ENCODE results near the gene SLC12A2.

The SLC12A2 gene

GRCh38 chr5:128172102-128172501 is 88.5 kb downstream of the SLC12A2 start:
- no peak for DNase-seq

GRCh38 chr5:128174951-128175350 is 91.4 kb downstream of the SLC12A2 start:
- no peak for DNase-seq

- DNase-seq, result no peak
These were observed 108.8 kb downstream of the SLC12A2 start for GRCh38 chr5:128192368-128192767.

- no peak for DNase-seq
These were observed 110.3 kb downstream of the SLC12A2 start for GRCh38 chr5:128193665-128194390.

DNA sequence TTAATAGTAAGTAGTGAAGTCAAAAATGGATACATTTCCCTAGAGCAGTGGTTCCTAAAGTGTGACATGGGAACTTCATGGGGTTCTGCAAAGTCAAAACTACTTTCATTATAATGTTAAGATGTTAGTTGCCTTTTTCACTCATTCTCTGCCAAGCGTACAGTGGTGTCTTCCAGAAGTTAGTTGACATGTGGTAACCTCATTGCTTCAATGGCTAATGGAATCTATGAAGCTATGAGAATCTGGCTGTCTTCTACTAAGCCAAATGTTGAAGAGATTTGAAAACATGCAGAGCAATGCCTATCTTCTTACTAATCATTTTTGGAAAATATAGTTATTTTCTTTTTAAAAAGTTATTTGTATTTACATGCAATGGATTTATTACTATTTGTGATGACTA is 111.8 kb downstream of the SLC12A2 start:
- no peak for DNase-seq

- no peak for DNase-seq
These were observed 112.5 kb downstream of the SLC12A2 start for GRCh38 chr5:128196080-128196479.

- no peak for DNase-seq
These were observed 113.2 kb downstream of the SLC12A2 start for GRCh38 chr5:128196791-128197190.

DNA sequence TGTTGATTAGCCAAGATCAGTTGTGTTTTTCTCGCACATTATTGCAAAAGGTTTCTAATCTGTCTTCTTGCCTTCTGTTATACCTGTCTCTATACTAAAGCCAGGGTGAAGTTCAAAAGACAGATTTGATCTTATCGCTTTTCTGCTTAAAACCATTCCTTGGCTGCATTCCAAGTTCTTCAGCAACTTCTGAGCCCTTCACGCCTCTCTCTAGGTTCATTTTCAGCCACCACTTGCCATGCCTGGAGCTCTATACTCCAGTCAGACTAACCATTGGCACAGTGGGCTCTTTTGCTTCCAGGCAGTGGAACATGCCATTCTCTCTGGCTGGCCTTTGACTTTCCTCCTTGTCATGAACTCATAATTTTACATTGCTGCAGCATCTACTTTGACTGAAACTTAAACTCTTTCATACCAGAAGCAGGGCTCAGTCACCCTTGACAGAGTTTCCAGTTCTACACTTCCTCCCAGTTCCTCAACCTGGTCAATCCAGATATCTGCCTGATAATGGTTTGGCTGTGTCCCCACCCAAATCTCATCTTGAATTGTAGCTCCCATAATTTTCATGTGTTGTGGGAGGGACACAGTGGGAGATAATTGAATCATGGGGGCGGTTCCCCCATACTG is 114.4 kb downstream of the SLC12A2 start:
- DNase-seq, result no peak

GRCh38 chr5:128199104-128199503 is 115.5 kb downstream of the SLC12A2 start:
- DNase-seq, result no peak

DNA sequence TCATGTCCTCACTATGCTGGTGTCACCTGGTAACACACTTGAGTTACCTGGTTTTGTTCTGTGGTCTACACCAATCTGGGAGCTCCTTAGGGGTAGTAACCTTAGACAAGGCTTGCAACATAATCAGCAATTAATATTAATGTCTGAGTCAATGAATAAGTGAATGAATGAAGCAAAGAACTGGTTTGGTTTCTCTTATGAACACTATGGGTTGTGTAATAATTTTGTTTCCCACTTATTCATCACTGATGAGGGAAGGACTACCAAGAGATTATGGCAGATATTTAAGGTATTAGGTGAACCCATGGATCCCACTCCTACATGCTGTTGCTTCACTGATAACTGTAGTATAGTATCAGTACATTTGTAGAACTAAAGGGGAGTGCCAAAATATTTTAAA is 116.0 kb downstream of the SLC12A2 start:
- DNase-seq, result no peak

DNA sequence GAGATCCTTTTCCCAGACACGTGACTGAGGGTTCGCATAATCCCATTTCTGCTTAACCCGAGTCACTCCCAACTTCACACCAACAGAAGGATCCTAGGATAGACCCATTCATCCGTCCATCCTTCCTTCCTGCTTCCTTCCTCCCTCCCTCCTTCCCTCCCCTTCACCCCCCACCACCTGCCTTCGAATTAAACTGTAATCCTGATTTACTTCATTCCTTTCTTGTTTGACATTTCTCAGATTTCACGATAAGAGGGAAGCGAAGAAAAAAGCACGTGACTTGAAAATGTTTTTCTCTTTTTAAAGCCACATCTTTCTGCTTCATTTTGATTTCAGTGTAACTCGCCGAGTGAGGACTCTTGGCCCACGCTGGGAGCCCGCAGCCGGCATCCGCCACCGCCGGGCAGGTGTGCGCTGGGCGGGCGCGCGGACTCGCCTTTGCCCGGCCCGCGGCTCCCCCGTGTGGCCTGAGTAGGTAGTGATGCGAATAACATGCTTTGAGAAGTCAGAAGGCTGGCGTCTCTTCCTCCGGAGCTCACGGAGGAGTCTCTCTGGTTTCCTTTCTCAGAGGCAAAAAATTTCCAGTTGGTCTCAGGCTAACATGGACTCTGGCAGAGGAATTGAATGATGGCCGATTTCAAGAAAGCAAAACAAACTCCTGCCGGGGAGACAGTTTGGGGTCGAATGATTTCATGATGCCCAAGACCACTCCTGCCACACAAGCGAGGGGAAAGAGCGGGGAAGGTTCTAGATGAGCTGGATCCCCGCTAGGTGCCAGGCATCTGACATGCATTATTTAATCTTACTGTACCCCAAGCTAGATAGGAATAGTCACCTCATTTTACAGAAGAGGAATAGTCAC is 117.7 kb downstream of the SLC12A2 start:
- DNase-seq, result peak; percentile 36

GRCh38 chr5:128202320-128202719 is 118.8 kb downstream of the SLC12A2 start:
- no peak for DNase-seq

- DNase-seq, result no peak
These were observed 124.9 kb downstream of the SLC12A2 start for GRCh38 chr5:128208436-128208835.

DNA sequence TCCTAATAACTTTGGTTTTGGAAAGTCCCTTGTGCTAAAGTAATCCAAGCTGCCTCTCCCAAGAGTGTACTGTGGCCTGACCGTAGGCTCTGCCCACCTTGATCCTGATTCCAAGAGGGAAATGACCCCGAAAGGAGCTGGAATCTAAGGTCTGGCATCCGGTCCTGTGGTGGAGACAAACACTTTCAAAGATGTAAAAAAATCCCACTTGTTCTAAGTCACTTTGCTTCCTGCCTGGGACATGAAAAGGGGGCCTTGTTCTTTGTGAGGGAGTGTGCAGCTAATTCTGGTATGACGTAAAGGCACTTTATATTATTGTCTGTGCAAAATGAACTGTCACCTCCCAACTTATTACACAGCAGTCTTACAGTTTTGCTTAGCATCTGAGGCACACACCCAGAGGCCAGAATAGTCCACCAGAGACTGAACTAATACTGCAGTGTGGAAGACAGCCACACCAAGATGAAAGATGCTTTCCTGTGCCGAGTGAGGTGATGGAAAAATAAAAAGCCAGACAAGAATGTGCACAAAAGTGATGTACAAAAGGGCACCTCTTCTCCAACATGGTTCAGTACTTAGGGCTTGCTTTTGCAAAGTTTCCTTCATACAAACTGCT is 128.7 kb downstream of the SLC12A2 start:
- DNase-seq, result no peak

- DNase-seq, result peak; percentile 27
These were observed 129.8 kb downstream of the SLC12A2 start for GRCh38 chr5:128213340-128213739.

DNA sequence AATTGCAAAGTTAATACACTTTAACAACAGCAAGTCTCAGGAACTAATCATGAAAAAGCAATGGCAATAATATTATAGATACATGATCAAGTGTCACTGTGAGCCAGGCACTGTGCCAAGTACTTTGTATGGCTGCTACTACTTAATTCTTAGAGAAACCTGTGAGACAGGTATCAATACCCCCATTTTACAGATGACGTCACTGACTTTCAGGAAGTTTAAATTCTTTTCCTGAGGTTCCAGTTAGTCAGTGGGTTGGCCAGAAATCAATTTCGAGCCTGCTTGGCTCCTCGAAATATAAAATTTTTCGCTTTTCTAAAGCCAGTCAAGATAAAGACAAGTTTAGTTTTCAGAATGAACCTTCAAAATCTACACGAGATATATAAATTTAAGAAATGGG is 130.3 kb downstream of the SLC12A2 start:
- no peak for DNase-seq

DNA sequence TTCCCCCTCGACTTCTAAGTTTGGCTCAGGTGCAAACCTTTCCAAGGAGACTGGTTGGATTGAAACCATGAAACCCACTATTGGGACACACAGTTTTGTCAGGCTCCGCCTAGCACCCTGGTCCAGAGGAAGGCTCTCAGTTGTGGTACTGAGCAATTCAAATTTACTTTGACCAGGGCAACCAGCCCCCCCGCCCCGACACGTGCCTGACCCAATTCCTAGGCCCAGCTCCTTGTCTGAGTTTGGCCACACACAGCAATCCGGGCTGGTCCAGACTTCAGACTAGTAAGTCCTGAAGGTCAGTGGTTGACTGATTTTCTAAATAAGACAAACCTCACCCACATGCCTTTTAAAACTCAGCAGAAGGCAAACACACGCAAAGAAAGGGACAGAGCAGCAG is 132.7 kb downstream of the SLC12A2 start:
- no peak for DNase-seq

DNA sequence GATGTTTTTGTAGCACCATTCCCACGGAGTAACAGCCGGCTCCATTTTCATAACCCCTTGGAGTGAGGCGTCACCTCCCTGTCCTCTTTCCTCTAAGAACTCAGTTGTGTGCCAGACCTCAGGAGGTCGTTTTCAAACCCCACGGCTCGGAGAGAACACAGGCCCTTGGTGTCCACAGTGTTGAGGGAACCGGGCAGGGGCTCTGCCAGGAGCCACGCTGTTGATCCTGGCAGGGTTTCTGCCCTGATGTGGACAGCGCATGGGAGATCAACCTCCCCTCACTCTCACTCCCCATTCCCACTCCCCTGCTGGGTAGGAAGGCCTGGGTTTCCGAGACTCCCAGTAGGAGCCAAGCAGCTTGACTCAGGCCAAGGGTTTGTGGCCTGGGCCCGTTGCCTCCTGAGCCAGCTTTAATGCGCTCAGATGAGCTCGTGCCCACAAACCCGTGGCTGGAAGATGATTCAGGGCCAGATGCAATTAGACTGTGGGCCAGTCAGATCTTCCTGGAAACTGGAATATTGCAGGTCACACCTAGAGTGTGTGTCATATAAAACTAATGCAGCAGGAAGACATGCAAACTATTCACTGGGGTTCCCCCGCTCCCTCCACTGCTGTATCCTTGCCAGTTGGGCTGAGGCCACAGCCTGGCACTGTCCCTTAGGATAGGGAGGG is 133.4 kb downstream of the SLC12A2 start:
- no peak for DNase-seq

DNA sequence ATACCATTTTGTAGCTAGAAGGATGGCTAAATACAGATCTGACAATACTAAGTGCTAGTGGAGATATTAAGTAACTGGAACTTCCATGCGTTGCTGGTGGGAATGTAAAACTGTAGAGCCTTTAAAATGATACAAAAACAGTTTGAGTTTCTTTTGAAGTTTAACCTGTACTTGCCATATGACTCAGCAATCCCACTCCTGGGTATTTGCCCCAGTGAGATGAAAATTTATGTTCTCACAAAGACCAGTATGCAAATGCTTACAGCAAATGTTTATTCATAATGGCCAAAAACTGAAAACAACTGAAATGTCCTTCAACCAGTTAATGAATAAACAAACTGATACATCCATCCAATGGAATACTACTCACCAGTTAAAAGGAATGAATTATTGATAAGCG is 137.3 kb downstream of the SLC12A2 start:
- no peak for DNase-seq

DNA sequence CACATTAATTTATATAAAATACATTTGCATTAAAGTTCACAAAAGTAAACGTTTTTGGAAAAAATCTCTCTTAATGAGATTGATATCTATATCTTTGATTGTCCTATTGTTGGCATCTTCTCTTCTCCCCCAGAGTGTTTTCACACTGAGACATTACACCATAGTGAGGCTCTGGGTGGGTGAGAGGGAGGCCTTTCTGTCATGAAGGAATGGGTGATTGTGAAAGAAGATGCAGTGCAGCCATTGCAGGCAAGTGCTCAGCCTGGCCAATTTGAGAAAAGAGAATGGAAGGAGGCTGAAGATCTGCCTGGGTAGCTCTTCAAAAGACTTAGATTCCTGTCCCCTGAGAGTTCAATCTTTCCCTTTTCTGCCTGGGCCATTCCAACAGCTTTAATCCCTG is 140.8 kb downstream of the SLC12A2 start:
- no peak for DNase-seq

GRCh38 chr5:128225245-128226030 is 141.9 kb downstream of the SLC12A2 start:
- no peak for DNase-seq

DNA sequence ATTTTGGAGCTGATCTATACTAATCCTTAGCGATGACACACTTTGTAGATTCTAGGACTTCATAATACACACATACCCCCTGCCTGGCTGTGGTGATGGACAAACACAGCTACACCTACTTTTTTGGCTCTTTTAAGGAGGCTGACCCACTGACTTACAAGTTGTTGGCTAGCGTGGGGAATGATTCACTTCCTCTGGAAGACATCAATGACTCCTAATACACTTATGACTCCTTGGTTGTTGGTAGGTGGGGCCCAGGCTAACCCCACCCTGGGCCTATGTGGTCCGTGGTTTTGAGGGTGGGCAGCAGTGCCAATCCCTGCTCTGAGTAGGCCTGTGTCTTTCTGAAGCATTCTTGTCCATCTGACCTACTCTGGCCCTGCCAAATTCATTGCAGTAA is 144.4 kb downstream of the SLC12A2 start:
- DNase-seq, result no peak

All from NCI-H1105 (cell line).